GM21526 (cell line): ENCODE measurements around the gene AGFG1.
"Not testable (repeated sequence)": the region's sequence is repeated elsewhere in the genome, so short reads cannot be mapped to it uniquely, and the experiment has no call there.

ENCODE experiments used
- ATAC-seq: cut with Tn5 transposase; IDR thresholded peaks from one replicate; pipeline ENCODE4 v1.9.1; 2021; ENCODE audit warnings: moderate library complexity; ENCODE audit not compliant: unreplicated experiment, low FRiP score

AGFG1 gene

GRCh38 chr2:227598835-227599503, 127.0 kb downstream of the AGFG1 start, which contains the start of gene SCYGR2:
TSS of gene SCYGR2 (plus strand) at chr2:227598893. CDS start at chr2:227598893, 0 bp downstream.
- not testable (repeated sequence) for ATAC-seq

DNA sequence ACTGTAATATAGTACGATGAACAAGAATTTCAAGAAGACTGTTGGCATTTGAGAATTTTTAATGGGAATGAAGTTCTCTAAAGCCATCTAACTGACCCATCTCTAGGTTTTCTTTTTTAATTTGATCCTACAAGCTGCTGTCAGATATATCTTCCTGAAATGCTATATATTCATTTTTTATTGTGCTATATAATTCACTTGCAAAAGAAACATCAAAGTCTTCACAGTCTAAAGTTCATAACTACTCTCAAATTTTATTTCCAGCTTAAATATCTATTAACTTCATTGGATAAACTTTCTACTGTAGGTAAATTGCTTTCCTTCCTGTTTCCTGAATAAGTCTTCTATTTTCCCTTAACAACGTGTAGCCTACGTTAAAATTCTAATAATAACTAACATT, 130.4 kb downstream of the AGFG1 start:
- ATAC-seq, result no peak

DNA sequence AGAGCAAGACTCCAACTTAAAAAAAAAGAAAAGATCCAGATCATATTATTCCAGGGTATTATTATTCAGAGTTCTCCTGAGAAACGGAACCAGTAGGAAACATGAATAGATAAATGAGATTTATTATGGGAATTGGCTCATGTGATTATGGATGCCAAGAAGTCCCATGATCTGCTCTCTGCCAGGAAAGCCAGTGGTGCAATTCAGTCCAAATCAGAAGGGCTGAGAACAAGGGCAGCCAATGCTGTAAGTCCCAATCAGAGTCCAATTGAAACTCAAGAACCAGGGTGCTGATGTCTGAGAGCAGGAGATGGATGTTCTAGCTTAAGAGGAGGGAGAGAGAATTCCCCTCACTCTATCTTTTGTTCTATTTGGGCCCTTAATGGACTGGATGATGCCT, 134.5 kb downstream of the AGFG1 start:
- ATAC-seq, result no peak

GRCh38 chr2:227607941-227608340, 136.0 kb downstream of the AGFG1 start:
- no peak for ATAC-seq

GRCh38 chr2:227608561-227609338, 136.8 kb downstream of the AGFG1 start:
- ATAC-seq, result peak; percentile 59

DNA sequence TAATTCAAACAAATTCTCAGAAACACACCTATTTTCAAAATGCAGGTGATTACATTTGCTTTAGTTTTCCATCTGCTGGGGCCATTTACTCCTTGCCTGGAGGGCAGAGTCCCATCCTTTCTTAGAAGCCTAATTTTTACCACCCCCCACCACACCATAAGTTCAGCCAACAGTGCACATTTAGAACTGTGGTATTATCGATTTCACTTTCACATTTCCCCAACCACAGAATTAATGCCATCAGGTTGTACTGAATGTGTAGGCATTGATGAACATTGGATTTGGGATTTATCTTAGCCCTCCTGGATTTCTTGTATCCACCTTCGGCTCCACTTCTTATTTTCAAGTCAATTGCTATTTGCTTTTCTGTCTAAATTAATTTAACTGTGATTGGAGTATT, 138.2 kb downstream of the AGFG1 start:
- no peak for ATAC-seq
